ENCODE measurements around the gene ISOC1.

The ISOC1 gene

DNA sequence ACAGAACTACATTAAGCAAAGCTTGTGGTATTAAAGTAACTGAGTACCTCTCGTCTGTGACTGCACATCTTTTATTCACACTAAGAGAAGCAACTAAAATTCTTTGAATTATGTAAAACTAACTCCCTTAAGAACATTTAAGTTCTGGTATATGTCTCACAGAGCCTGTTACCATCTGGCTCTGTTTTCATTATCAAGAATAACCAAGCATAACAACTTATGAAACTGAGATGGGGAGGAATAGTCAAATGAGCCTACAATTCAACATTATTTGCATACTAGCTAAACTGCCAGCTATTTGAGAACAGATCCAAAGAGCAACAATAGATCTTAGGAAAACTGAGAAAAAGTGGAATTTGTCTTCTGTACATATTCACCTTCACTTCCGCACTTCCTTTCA, 25.3 kb upstream of the ISOC1 start:
- H3K4me1 Mint-ChIP-seq = no peaks in the 10 kb centered on the region
- H3K27ac Mint-ChIP-seq = no peak overlapping the region
- no peaks in the 10 kb centered on the region for H3K36me3 Mint-ChIP-seq (ENCODE audit: low read depth)
- H3K4me3 Mint-ChIP-seq = no peak overlapping the region
- no peaks in the 10 kb centered on the region for H3K9me3 Mint-ChIP-seq
- TF ChIP-seq, protein P1, sequence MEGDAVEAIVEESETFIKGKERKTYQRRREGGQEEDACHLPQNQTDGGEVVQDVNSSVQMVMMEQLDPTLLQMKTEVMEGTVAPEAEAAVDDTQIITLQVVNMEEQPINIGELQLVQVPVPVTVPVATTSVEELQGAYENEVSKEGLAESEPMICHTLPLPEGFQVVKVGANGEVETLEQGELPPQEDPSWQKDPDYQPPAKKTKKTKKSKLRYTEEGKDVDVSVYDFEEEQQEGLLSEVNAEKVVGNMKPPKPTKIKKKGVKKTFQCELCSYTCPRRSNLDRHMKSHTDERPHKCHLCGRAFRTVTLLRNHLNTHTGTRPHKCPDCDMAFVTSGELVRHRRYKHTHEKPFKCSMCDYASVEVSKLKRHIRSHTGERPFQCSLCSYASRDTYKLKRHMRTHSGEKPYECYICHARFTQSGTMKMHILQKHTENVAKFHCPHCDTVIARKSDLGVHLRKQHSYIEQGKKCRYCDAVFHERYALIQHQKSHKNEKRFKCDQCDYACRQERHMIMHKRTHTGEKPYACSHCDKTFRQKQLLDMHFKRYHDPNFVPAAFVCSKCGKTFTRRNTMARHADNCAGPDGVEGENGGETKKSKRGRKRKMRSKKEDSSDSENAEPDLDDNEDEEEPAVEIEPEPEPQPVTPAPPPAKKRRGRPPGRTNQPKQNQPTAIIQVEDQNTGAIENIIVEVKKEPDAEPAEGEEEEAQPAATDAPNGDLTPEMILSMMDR (IDR thresholded peaks at IDR 0.05; ENCODE audit: unreplicated experiment in 3 of 3) = no peak
- H3K27me3 Mint-ChIP-seq (ENCODE audit: low read depth) = no peaks in the 10 kb centered on the region

- Mint-ChIP-seq H3K9me3 (no peaks in the 10 kb centered on the region), H3K4me3 (no peak overlapping the region), H3K27me3 (ENCODE audit: low read depth) (no peaks in the 10 kb centered on the region), H3K4me1 (peaks cover 22% of the 10 kb centered on the region), H3K36me3 (ENCODE audit: low read depth) (no peaks in the 10 kb centered on the region), H3K27ac (no peak overlapping the region)
- TF ChIP-seq, protein P1 (IDR thresholded peaks at IDR 0.05; ENCODE audit: unreplicated experiment in 3 of 3) = no peak
These were observed 21.4 kb upstream of the ISOC1 start for GRCh38 chr5:129073111-129073510.

- peaks cover 22% of the 10 kb centered on the region for H3K4me1 Mint-ChIP-seq
- H3K9me3 Mint-ChIP-seq = no peaks in the 10 kb centered on the region
- no peaks in the 10 kb centered on the region for H3K36me3 Mint-ChIP-seq (ENCODE audit: low read depth)
- no peak overlapping the region for H3K4me3 Mint-ChIP-seq
- no peaks in the 10 kb centered on the region for H3K27me3 Mint-ChIP-seq (ENCODE audit: low read depth)
- TF ChIP-seq, protein P1 (IDR thresholded peaks at IDR 0.05; ENCODE audit: unreplicated experiment in 3 of 3) = no peak
- H3K27ac Mint-ChIP-seq = no peak overlapping the region
These were observed 19.6 kb upstream of the ISOC1 start for GRCh38 chr5:129074903-129075302.

DNA sequence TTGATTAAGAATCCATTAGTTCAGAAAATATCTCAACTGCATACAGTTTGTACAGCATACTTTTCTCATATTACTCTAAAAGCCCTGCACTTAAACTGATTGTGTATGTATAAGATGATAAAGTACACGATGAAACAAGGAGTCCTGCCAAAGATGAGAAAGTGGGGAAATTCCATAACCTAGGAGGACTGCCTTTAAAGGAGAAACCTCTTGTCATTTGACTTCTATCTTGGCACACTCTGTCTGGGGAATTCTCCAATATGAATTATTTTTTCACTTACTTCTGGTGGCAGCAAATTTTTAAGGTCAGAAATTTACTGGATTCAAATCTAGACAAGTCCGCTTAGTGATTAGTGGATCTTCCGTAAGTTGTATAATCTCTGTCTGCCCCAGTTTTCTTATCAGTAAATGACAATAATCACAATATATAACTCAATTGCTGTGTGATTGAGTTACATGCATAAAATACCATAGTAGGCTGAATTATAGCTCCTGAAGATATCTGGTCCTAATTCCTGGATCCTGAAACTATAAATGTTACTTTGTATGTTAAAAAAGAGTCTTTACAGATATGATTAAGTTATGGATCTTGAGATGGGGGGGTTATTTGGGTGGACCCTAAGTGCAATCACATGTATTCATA, 17.0 kb upstream of the ISOC1 start:
- Mint-ChIP-seq H3K4me3 (no peak overlapping the region), H3K4me1 (peaks cover 22% of the 10 kb centered on the region), H3K36me3 (ENCODE audit: low read depth) (no peaks in the 10 kb centered on the region), H3K9me3 (no peaks in the 10 kb centered on the region), H3K27me3 (ENCODE audit: low read depth) (no peaks in the 10 kb centered on the region), H3K27ac (peak overlapping the region in 2 of 3 experiments; percentile 8 to 16)
- TF ChIP-seq, protein P1 (IDR thresholded peaks at IDR 0.05; ENCODE audit: unreplicated experiment in 3 of 3) = no peak

DNA sequence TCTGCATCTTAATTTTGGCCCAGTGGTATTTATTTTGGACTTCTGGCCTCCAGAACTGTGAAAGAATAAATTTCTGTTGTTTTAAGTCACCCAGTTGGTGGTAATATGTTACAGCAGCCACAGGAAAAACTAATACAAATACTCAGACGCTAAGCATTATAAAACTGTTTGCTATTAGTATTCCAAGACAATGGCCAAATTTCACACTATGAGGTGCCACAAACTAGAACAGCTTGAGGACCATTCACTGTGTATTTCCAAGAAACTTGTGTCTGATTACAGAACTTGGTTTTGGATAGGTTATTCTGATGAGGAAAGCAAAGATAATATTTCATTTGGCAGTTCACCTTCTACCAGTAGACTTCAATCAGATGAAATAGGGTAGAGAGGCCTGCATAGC, 16.3 kb upstream of the ISOC1 start:
- peak overlapping the region in 2 of 3 experiments; percentile 8 to 17 for H3K27ac Mint-ChIP-seq
- H3K9me3 Mint-ChIP-seq = no peaks in the 10 kb centered on the region
- TF ChIP-seq, protein P1 (IDR thresholded peaks at IDR 0.05; ENCODE audit: unreplicated experiment in 3 of 3) = no peak
- peaks cover 22% of the 10 kb centered on the region for H3K4me1 Mint-ChIP-seq
- H3K36me3 Mint-ChIP-seq (ENCODE audit: low read depth) = no peaks in the 10 kb centered on the region
- no peaks in the 10 kb centered on the region for H3K27me3 Mint-ChIP-seq (ENCODE audit: low read depth)
- no peak overlapping the region for H3K4me3 Mint-ChIP-seq

DNA sequence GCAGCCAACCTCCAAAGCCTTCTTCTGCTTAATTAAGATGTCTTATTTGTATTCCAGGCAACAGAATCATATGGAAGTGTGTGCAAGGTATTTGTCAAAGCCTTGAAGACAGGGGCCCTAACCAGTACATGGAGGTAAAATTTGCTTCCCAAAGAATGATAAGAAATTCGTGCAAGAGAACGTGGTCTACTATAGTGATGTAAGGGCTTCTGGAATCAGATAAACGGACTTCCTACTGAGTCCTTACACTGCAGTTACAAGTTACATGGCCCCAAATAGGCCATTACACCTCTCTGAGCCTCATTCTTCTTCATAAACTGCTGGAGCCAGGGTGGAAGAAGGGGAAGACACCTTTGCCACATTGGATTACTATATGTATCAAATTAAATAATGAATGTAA, 15.9 kb upstream of the ISOC1 start:
- H3K4me3 Mint-ChIP-seq = no peak overlapping the region
- TF ChIP-seq, protein P1 (IDR thresholded peaks at IDR 0.05; ENCODE audit: unreplicated experiment in 3 of 3) = no peak
- H3K27ac Mint-ChIP-seq = peak overlapping the region in 1 of 3 experiments; percentile 17
- no peaks in the 10 kb centered on the region for H3K9me3 Mint-ChIP-seq
- peaks cover 22% of the 10 kb centered on the region for H3K4me1 Mint-ChIP-seq
- no peaks in the 10 kb centered on the region for H3K36me3 Mint-ChIP-seq (ENCODE audit: low read depth)
- no peaks in the 10 kb centered on the region for H3K27me3 Mint-ChIP-seq (ENCODE audit: low read depth)

Data from nephron (organoid).